AG04449 (cell line): ENCODE data around the gene KDM7A.

ENCODE experiments used
- CTCF ChIA-PET: fragments of 350-600 bp; formaldehyde crosslinking; extraction: SDS; loops from one replicate; lab custom pipeline; 2021; ENCODE audit warnings: antibody characterized with exemption; lab: Yijun Ruan, JAX
- POLR2A ChIA-PET: fragments of 400-600, 350-600 bp; formaldehyde crosslinking; extraction: SDS; loops from one replicate; lab custom pipeline; 2020; ENCODE audit warnings: antibody characterized with exemption, inconsistent platforms; lab: Yijun Ruan, JAX
- DNase-seq: peaks from one replicate; pipeline ENCODE4 v3.0.0-alpha.2; 2010; ENCODE audit warnings: low read depth, low spot score
- H3K4me3 ChIP-seq: 2 replicates; pipeline ENCODE4 v1.5.1; 2011; ENCODE audit warnings: low read depth, mild to moderate bottlenecking, control low read depth, low read length
- TF ChIP-seq, protein P1 (sequence below): IDR thresholded peaks from one replicate; pipeline ENCODE4 v1.5.1; 2011; ENCODE audit warnings: mild to moderate bottlenecking, moderate library complexity, low read length, control low read depth, inconsistent platforms; ENCODE audit not compliant: insufficient read depth; ENCODE audit errors: missing control alignments

Gene KDM7A

DNA sequence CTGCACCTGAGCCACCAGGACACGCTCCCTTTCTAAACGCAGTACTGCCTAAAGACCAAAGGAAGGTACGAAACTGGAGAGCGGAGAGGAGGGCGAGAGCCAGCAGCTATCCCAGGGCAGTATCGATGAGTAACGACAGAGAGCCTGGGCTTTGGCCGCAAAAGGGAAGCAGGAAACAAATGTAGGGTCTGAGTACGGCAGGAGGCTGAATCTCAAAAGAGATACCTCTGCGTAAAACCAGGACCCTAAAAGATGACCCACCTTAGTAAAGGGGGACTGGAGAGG, 134.5 kb downstream of the KDM7A start:
- TF ChIP-seq, protein P1, sequence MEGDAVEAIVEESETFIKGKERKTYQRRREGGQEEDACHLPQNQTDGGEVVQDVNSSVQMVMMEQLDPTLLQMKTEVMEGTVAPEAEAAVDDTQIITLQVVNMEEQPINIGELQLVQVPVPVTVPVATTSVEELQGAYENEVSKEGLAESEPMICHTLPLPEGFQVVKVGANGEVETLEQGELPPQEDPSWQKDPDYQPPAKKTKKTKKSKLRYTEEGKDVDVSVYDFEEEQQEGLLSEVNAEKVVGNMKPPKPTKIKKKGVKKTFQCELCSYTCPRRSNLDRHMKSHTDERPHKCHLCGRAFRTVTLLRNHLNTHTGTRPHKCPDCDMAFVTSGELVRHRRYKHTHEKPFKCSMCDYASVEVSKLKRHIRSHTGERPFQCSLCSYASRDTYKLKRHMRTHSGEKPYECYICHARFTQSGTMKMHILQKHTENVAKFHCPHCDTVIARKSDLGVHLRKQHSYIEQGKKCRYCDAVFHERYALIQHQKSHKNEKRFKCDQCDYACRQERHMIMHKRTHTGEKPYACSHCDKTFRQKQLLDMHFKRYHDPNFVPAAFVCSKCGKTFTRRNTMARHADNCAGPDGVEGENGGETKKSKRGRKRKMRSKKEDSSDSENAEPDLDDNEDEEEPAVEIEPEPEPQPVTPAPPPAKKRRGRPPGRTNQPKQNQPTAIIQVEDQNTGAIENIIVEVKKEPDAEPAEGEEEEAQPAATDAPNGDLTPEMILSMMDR, result no peak
- H3K4me3 ChIP-seq, result no peak overlapping the region
- DNase-seq, result no peak
- ChIA-PET POLR2A (no interaction called here), CTCF (interaction anchor here (0.9 to 1.7 kb wide), 3 partner anchors 9 to 20 kb away, joined by 3 to 5 read pairs (median 3); no protein-coding TSS in a partner anchor)

DNA sequence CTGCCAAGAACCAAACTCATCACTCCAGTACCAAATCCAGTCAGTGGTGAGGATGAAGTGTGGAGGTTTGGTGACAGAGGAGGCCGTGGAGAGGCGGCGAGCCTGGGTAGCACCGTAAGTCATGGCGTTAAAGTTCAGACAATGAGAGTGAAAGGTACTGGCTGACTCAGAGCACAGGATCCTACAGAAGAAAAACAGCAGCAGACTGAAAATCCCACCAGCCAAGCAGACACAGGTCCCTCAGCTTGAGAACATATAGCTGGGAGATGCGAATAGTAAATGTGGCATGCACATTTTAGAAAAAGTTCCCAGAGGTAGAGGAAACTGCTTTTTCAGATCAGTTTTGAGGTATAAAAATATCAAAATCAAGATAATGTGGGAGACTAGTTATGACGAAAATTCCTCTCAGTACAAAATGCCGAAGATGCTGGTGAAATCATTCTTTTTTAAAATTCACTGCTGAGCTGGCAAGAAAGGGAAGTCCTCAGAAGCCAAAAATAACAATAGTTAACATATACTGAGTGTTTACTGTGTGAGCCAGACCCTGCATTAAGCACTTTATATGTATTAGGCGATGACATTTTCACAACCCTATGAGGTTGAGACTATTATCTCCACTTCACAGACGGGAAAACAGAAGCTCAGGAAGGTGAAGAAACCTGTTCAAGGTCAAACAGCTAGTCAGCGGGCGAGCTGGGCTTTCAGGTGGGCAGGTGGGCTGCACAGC, 135.0 kb downstream of the KDM7A start:
- ChIA-PET CTCF (interaction anchor here (1.7 kb wide), 1 partner anchor 10 kb away, joined by 5 read pairs; no protein-coding TSS in a partner anchor), POLR2A (interaction anchor here (0.6 kb wide), 1 partner anchor 18 kb away, joined by 3 read pairs; no protein-coding TSS in a partner anchor)
- peak; percentile 37 for DNase-seq
- no peak overlapping the region for H3K4me3 ChIP-seq
- TF ChIP-seq, protein P1, result no peak

DNA sequence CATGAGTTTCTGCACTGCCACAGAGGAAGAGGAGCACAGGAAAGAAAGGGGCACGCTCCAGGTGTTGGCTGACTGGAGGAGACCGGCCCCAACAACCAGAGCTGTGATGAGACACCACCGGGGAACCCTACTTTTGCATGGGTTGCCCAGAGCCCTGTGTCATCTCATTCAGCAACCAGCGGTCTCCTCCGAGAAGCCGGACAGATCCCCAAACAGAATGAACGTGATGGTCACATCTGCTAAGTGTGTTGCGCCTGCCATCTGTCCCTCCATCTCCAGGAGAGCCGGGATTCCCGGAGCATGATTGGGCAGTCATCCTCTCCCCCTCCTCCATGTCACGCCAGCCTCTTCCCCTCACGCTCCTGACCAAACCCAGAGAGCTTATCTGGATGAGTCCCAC, 136.9 kb downstream of the KDM7A start:
- POLR2A ChIA-PET, result no interaction called here

DNA sequence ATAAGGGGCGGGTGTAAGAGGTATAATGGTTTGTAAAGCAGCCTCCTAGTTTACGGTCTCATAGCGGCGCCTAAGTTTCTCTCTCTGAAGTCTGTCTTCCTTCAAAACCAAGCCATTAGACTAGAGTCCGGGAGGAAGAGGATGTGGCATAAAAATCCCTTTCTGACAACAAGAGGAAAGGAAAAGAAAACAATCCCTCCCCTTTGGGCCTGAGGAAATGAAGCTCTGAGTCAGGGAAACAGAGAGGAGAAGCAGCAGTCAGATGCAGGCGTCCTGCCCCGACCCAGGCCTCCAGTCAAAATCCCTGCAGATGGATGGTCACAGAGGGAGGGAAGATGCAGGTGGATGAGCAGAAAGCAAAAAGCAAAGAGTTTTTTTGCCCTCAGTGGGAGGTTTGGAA, 137.7 kb downstream of the KDM7A start:
- CTCF ChIA-PET, result no interaction called here
- POLR2A ChIA-PET, result no interaction called here
- no peak for DNase-seq
- no peak overlapping the region for H3K4me3 ChIP-seq
- TF ChIP-seq, protein P1, result no peak

More for the DNA sequence above, 136.9 kb downstream of the KDM7A start:
- DNase-seq, result no peak
- TF ChIP-seq, protein P1, result no peak
- H3K4me3 ChIP-seq, result no peak overlapping the region
- CTCF ChIA-PET, result interaction anchor here (1.2 kb wide), 1 partner anchor 419 kb away, joined by 3 read pairs; no protein-coding TSS in a partner anchor

DNA sequence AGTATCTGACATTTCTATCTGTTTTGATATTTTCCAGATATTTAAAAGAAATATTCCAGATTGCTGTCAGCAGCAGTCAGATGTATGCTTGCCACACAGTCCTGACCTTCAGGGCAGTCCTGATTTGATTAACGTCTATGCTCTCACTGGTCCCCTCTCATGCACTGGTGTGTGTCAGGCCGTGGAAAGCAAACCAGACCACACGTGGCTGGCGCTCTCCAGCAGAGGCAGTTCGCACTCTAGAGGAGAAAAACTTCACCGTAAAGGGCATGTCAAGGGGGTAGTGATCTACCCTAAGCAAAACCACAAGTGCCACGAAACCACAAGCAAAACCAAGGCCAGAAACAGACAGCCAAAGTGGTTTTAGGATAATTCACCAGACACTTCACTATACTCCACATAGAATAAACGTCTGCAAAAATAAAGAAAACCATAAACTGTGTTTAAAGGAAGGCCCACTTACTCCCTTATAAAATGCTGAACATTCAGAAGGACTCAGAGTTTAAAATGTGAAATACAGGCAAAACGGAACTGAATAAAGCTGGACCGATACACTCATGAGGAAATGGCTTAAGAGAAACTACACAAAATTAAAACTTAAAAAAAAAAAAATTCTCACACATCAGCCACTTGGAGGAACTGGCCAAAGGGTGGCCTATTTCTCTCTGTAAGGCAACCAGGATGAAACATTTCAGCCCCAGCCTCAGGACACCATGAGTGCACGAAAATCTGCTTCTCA, 140.4 kb downstream of the KDM7A start:
- no peak for DNase-seq
- CTCF ChIA-PET, result no interaction called here
- H3K4me3 ChIP-seq, result no peak overlapping the region
- TF ChIP-seq, protein P1, result no peak
- POLR2A ChIA-PET, result no interaction called here
